ENCODE results near the gene RIN1. TPM values are rescaled to one million over a fixed set of nuclear protein-coding genes. Genes with fewer than 3 reads are reported as not detected.
"Not testable (repeated sequence)": the region's sequence is repeated elsewhere in the genome, so short reads cannot be mapped to it uniquely, and the experiment has no call there.

Gene RIN1
- total and polyA plus RNA-seq, 9 of the 15 experiments (the other 6 are each of a cell fraction or from before 2014, with no cell fraction given): 0.01 to 1.2 (median 0.45) TPM; not detected in 1

GRCh38 chr11:66359662-66360087 is 23.4 kb upstream of the RIN1 start (continued):
- TF ChIP-seq POLR2AphosphoS5 (IDR thresholded peaks at IDR 0.05; ENCODE audit: control insufficient read depth, insufficient read depth, low read depth, low read length) (0 out of 2 replicates have a peak, but pooled peaks have one; percentile 37), ZC3H4 (CRISPR knock-in tag; IDR thresholded peaks at IDR 0.05; ENCODE audit: borderline replicate concordance) (no peak), ZBTB43 (CRISPR knock-in tag; IDR thresholded peaks at IDR 0.05) (no peak), ZEB2 (IDR thresholded peaks at IDR 0.05) (no peak), POLR3G (IDR thresholded peaks at IDR 0.05; ENCODE audit: extremely low read depth, insufficient read length, insufficient replicate concordance) (no peak), NFIC (IDR thresholded peaks at IDR 0.05) (no peak)

GRCh38 chr11:66350560-66351235 is 14.5 kb upstream of the RIN1 start:
- ATAC-seq; H3K36me3 ChIP-seq (ENCODE audit: control insufficient read depth, insufficient read depth, low read length); in situ Hi-C loops (cut with MboI); H3K4me3 ChIP-seq; intact Hi-C loops (cut with micrococcal nuclease); H3K9me1 ChIP-seq (ENCODE audit: control insufficient read depth, insufficient read depth, low read length); H3K9me3 ChIP-seq (replicated peaks; ENCODE audit: control insufficient read depth, insufficient read depth, low read depth, low read length); BruUV-seq (replicated peaks); CTCF ChIA-PET (ENCODE audit: low intra/inter-chr PET ratio); DNase-seq (ENCODE audit: extremely low read depth in 1 of 4, low spot score in 3 of 4); H4K20me1 ChIP-seq (replicated peaks; ENCODE audit: control insufficient read depth, insufficient read depth, low read length); H3K79me2 ChIP-seq (ENCODE audit: control insufficient read depth, insufficient read depth, low read length); FAIRE-seq; H3K27me3 ChIP-seq (ENCODE audit: control insufficient read depth in 2 of 2, insufficient read depth in 2 of 2, low read length in 2 of 2): not testable (repeated sequence)
- Histone ChIP-seq H3K9ac (ENCODE audit: insufficient read depth in 1 of 2, low read depth in 2 of 2, low read length in 2 of 2) (0 out of 4 replicates have a peak overlapping the region, but pooled peaks of 1 of the 2 experiments have one; percentile 33), H2AFZ (ENCODE audit: low read depth, low read length) (peak overlapping the region; percentile 87), H3K4me1 (replicated peaks in 1 of 2; ENCODE audit: control insufficient read depth in 2 of 2, insufficient read depth in 2 of 2, low read length in 2 of 2) (peaks cover 15 to 29% of the 10 kb centered on the region in 2 experiments), H3K27ac (ENCODE audit: extremely low read depth, low read depth, low read length) (0 out of 3 replicates have a peak overlapping the region, but pooled peaks have one; percentile 21), H3K4me2 (ENCODE audit: insufficient read depth, low read length) (peak overlapping the region; percentile 31; the same call in 1 of the 2 replicates)
- WGBS (ENCODE audit: insufficient coverage, low coverage, missing lambda C conversion rate): 69% methylated on average over 8 of the region's 8 CpGs
- TF ChIP-seq MLLT1 (IDR thresholded peaks at IDR 0.05): 0 out of 4 replicates have a peak, but pooled peaks of 1 of the 2 experiments have one; percentile 53
- POLR2A ChIA-PET: interaction anchor here (1.0 to 3.0 kb wide), 5 partner anchors 9 to 23 kb away, joined by 3 to 16 read pairs (median 5); no protein-coding TSS in a partner anchor

Measured in K562 (cell line).